Caco-2 (cell line): Measurements from ENCODE around the gene NFASC. TPM values are rescaled to one million over a fixed set of nuclear protein-coding genes. Genes with fewer than 3 reads are reported as not detected.

Experiments used
- Bru-seq: library from RNA; stranded (reverse); fragments of 400-500 nt; gene quantifications from one replicate; lab custom pipeline; 2021; lab: Mats Ljungman, UMichigan
- BruChase-seq, 2 experiments: library from RNA; stranded (reverse); fragments of 400-500 nt; gene quantifications; one replicate each; lab custom pipeline; 2021; lab: Mats Ljungman, UMichigan
- BruUV-seq: library from RNA; stranded (reverse); fragments of 400-500 nt; replicated peaks from 2 replicates; lab custom pipeline; 2021; lab: Mats Ljungman, UMichigan
- CTCF ChIA-PET: fragments of 300-600 bp; sonication (Branson Sonifier 250); formaldehyde crosslinking; loops from one replicate; lab custom pipeline; 2022; ENCODE audit warnings: antibody characterized with exemption; lab: Charles Lee
- POLR2A ChIA-PET: fragments of 300-600 bp; sonication (Branson Sonifier 250); formaldehyde crosslinking; loops from one replicate; lab custom pipeline; 2022; ENCODE audit warnings: antibody characterized with exemption; lab: Charles Lee
- DNase-seq, 2 experiments: peaks; one replicate each; pipeline versions ENCODE4 v3.0.0 to v3.0.0-alpha.2; 2020 to 2022
- H3K27me3 ChIP-seq: replicated peaks from 2 replicates; pipeline ENCODE4 v1.6.0; 2011; ENCODE audit warnings: low read length; ENCODE audit not compliant: control insufficient read depth, insufficient read depth
- H3K36me3 ChIP-seq: 2 replicates; pipeline ENCODE4 v1.5.1; 2011; ENCODE audit warnings: low read length; ENCODE audit not compliant: control insufficient read depth, insufficient read depth
- H3K4me1 ChIP-seq: fragments of 250-450 bp; sonication (Bioruptor Pico); 2 replicates; pipeline ENCODE4 v1.5.1; 2020; ENCODE audit warnings: mild to moderate bottlenecking
- H3K4me3 ChIP-seq: 2 replicates; pipeline ENCODE4 v1.5.1; 2011; ENCODE audit warnings: low read depth, mild to moderate bottlenecking, control low read depth, low read length
- H3K9me3 ChIP-seq: fragments of 250-450 bp; sonication (Bioruptor Pico); 2 replicates; pipeline ENCODE4 v1.5.1; 2020; ENCODE audit warnings: mild to moderate bottlenecking, moderate library complexity
- H3K27ac Mint-ChIP-seq: one replicate; pipeline ENCODE4 v1.8.0; 2022; ENCODE audit warnings: mixed read lengths; ENCODE audit not compliant: unreplicated experiment
- H3K27me3 Mint-ChIP-seq: one replicate; pipeline ENCODE4 v1.8.0; 2022; ENCODE audit warnings: mixed read lengths; ENCODE audit not compliant: insufficient read depth, unreplicated experiment
- H3K36me3 Mint-ChIP-seq: one replicate; pipeline ENCODE4 v1.8.0; 2022; ENCODE audit warnings: mild to moderate bottlenecking, mixed read lengths; ENCODE audit not compliant: insufficient read depth, unreplicated experiment
- H3K4me1 Mint-ChIP-seq: one replicate; pipeline ENCODE4 v1.8.0; 2022; ENCODE audit warnings: low read depth, mixed read lengths; ENCODE audit not compliant: unreplicated experiment
- H3K4me3 Mint-ChIP-seq: one replicate; pipeline ENCODE4 v1.8.0; 2022; ENCODE audit warnings: mild to moderate bottlenecking, moderate library complexity, mixed read lengths; ENCODE audit not compliant: unreplicated experiment
- H3K9me3 Mint-ChIP-seq: one replicate; pipeline ENCODE4 v1.8.0; 2022; ENCODE audit warnings: mixed read lengths; ENCODE audit not compliant: unreplicated experiment
- intact Hi-C: fragments of 100-400 bp; cut with micrococcal nuclease; formaldehyde crosslinking; loops from one replicate; pipeline ENCODE4 v1.10.0; 2022; ENCODE audit not compliant: unreplicated experiment
- long read RNA-seq: library from polyadenylated mRNA; stranded (forward); transcript quantifications from one replicate; pipeline ENCODE4 v2.0.0, GENCODE V29; 2022
- total RNA-seq: library from RNA; stranded (reverse); gene quantifications from 2 replicates; pipeline ENCODE4 v1.2.3, GENCODE V29; 2022
- TF ChIP-seq, protein P1 (sequence below), 2 experiments: fragments of 200-600 bp in 1 of 2; IDR thresholded peaks; 1 replicate in 1 of 2; 2 replicates in 1 of 2; pipeline versions ENCODE4 v1.5.1 to v1.8.0; 2011 to 2022; ENCODE audit warnings: antibody characterized with exemption in 1 of 2, control low read depth in 1 of 2, inconsistent platforms in 1 of 2, low read depth in 1 of 2, low read length in 1 of 2, mild to moderate bottlenecking in 1 of 2, moderate library complexity in 1 of 2; ENCODE audit not compliant: insufficient read depth in 1 of 2, severe bottlenecking in 1 of 2, unreplicated experiment in 1 of 2

Gene NFASC
- total RNA-seq (1.3 and 1.6 TPM in 2 replicates), Bru-seq, nascent RNA (percentile 19 among the genes with signal in this experiment), BruChase-seq, experiment 1, labeled RNA remaining after a 2-hour chase (percentile 12 among the genes with signal in this experiment), BruChase-seq, experiment 2, labeled RNA remaining after a 6-hour chase (percentile 13 among the genes with signal in this experiment)
- long read RNA-seq, partial matches to known transcripts: 3 of 6 reads
- long read RNA-seq, other reads (novel, unspliced or antisense): 3 of 6 reads

DNA sequence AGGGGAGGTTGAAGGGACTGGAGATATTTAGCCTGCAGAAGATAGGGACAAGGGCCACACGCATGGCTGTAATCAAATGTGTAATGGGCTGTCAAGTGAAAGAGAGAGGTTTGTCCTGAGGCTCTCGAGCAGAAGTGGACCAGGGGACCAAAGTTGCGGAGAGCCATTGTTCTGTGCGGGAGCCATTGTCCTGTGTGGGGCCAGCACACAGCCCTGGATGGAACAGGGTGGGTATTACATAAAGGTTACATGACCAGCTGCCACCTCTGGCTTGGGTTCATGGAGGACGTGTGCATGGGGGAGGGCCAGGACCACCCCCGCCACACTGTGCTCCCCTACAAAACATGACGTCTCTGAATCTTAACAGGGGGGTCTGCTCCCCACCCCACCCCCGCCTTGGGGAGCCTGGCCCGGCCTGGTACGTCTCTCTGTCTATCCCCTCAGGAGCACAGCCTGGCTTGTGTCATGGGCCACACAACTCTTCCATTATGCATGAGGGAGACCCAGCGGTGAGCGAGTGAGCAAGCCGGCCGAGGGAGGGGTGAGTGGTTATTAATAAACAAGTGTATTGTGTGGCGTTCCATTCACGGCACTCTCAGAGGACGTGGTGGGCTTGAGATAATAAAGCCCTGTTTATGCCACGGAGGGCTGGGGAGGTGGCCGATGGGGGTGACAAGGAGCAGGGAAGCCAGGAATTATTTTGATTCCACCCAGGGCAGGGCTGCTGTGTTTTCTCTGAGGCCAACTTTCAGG is at the start of gene NFASC:
Gene NFASC, plus strand, starts transcription at position 703 of the 753 bp plus-strand sequence. CDS start 73,454 bp downstream, outside the sequence.
- Mint-ChIP-seq H3K27ac (no peak within 1 kb of the TSS), H3K36me3 (no peaks in the 10 kb centered on the region), H3K9me3 (no peaks in the 10 kb centered on the region), H3K4me3 (no peak within 1 kb of the TSS), H3K27me3 (peaks cover 4% of the 10 kb centered on the region), H3K4me1 (no peaks in the 10 kb centered on the region)
- Histone ChIP-seq H3K4me1 (no peaks in the 10 kb centered on the region), H3K36me3 (no peaks in the 10 kb centered on the region), H3K27me3 (no peaks in the 10 kb centered on the region), H3K4me3 (no peak within 1 kb of the TSS), H3K9me3 (no peaks in the 10 kb centered on the region)
- no TSS peak for BruUV-seq
- ChIA-PET CTCF (no interaction called here), POLR2A (no interaction called here)
- DNase-seq: no peak
- TF ChIP-seq, protein P1, sequence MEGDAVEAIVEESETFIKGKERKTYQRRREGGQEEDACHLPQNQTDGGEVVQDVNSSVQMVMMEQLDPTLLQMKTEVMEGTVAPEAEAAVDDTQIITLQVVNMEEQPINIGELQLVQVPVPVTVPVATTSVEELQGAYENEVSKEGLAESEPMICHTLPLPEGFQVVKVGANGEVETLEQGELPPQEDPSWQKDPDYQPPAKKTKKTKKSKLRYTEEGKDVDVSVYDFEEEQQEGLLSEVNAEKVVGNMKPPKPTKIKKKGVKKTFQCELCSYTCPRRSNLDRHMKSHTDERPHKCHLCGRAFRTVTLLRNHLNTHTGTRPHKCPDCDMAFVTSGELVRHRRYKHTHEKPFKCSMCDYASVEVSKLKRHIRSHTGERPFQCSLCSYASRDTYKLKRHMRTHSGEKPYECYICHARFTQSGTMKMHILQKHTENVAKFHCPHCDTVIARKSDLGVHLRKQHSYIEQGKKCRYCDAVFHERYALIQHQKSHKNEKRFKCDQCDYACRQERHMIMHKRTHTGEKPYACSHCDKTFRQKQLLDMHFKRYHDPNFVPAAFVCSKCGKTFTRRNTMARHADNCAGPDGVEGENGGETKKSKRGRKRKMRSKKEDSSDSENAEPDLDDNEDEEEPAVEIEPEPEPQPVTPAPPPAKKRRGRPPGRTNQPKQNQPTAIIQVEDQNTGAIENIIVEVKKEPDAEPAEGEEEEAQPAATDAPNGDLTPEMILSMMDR (IDR thresholded peaks at IDR 0.05; ENCODE audit: insufficient read depth in 1 of 2, low read depth in 1 of 2, low read length in 1 of 2, severe bottlenecking in 1 of 2, unreplicated experiment in 1 of 2): no peak
- intact Hi-C loops: no loop called here

DNA sequence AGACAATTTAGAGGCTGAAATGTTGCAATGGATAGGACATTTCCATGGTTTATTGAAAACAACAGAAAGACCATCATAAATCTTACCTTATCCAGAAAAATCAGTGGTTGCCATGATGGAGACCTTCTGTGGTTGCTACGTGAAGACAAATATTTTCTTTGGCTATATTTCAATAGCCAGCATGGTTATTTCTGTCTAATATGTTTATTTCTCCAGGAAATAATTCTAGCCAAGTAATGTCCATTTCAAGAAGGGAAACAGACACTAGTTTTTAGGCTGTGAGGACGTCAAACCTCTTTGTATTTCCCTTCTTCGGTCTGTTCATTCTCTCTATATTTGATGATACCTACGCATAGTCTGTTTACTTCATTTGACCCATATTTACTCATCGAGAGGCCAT is 49.2 kb upstream of the NFASC start:
- no peaks in the 10 kb centered on the region for H3K4me1 Mint-ChIP-seq
- intact Hi-C loops: no loop called here
- no peak overlapping the region for H3K27ac Mint-ChIP-seq
- Histone ChIP-seq H3K27me3 (peaks cover 1% of the 10 kb centered on the region; the same call in 1 of the 2 replicates), H3K36me3 (no peaks in the 10 kb centered on the region), H3K9me3 (no peaks in the 10 kb centered on the region), H3K4me1 (no peaks in the 10 kb centered on the region), H3K4me3 (no peak overlapping the region)
- TF ChIP-seq, protein P1 (IDR thresholded peaks at IDR 0.05; ENCODE audit: insufficient read depth in 1 of 2, low read depth in 1 of 2, low read length in 1 of 2, severe bottlenecking in 1 of 2, unreplicated experiment in 1 of 2): no peak
- BruUV-seq: no TSS peak
- H3K9me3 Mint-ChIP-seq: no peaks in the 10 kb centered on the region
- peaks cover 12% of the 10 kb centered on the region for H3K27me3 Mint-ChIP-seq
- no peak overlapping the region for H3K4me3 Mint-ChIP-seq
- DNase-seq: no peak
- H3K36me3 Mint-ChIP-seq: no peaks in the 10 kb centered on the region
- POLR2A ChIA-PET: no interaction called here
- CTCF ChIA-PET: interaction anchor here (1.8 kb wide), 1 partner anchor 16 kb away, joined by 4 read pairs; no protein-coding TSS in a partner anchor

DNA sequence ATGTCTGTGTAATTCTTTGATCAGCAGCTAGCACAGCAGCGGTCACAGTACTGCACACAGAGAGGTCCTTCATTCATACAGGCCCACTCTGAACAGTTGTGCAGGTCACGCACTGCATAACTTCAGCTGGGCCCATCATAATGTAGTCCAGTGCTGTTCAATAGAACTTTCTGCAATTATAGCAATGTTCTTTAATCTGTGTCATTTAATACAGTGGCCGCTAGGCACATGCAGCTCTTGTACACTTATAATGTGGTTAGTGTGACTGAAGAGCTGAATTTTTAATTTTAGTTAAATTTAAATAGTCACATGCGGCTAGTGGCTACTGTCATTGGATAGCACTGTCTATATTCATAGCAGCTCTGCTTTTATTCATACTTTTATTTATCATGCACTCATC is 48.7 kb upstream of the NFASC start:
- Mint-ChIP-seq H3K36me3 (no peaks in the 10 kb centered on the region), H3K27ac (no peak overlapping the region), H3K4me1 (no peaks in the 10 kb centered on the region), H3K4me3 (no peak overlapping the region), H3K27me3 (peaks cover 16% of the 10 kb centered on the region), H3K9me3 (no peaks in the 10 kb centered on the region)
- no peak overlapping the region for H3K4me3 ChIP-seq
- TF ChIP-seq, protein P1 (IDR thresholded peaks at IDR 0.05; ENCODE audit: insufficient read depth in 1 of 2, low read depth in 1 of 2, low read length in 1 of 2, severe bottlenecking in 1 of 2, unreplicated experiment in 1 of 2): no peak
- no peaks in the 10 kb centered on the region for H3K36me3 ChIP-seq
- no peaks in the 10 kb centered on the region for H3K9me3 ChIP-seq
- ChIA-PET CTCF (interaction anchor here (1.8 kb wide), 1 partner anchor 16 kb away, joined by 4 read pairs; no protein-coding TSS in a partner anchor), POLR2A (no interaction called here)
- H3K4me1 ChIP-seq: no peaks in the 10 kb centered on the region
- no peak for DNase-seq
- no TSS peak for BruUV-seq
- intact Hi-C loops: no loop called here
- H3K27me3 ChIP-seq: peaks cover 1% of the 10 kb centered on the region; the same call in 1 of the 2 replicates
